ENCODE measurements around the gene FOXD1.
"Not testable (repeated sequence)": the region's sequence is repeated elsewhere in the genome, so short reads cannot be mapped to it uniquely, and the experiment has no call there.

Gene FOXD1

DNA sequence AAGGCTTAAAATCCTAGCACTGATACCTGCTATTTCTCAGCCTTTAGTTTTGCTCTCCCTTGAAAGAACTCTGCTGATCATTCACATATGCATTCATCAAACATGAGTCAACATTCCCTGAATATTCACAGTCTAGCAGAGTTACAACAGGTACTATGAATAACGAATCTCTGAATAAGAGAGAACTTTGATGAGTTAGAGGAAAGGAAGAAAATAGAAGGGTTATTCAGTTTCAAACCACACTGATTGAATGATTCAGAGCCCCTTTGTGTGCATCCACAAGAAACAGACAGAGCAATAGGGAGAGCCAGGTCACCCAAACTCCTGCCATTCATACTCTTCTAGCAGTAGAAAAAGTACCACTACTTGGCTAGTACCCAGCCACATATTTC lies 36.0 kb downstream of the FOXD1 start:
- DNase-seq, result no peak

DNA sequence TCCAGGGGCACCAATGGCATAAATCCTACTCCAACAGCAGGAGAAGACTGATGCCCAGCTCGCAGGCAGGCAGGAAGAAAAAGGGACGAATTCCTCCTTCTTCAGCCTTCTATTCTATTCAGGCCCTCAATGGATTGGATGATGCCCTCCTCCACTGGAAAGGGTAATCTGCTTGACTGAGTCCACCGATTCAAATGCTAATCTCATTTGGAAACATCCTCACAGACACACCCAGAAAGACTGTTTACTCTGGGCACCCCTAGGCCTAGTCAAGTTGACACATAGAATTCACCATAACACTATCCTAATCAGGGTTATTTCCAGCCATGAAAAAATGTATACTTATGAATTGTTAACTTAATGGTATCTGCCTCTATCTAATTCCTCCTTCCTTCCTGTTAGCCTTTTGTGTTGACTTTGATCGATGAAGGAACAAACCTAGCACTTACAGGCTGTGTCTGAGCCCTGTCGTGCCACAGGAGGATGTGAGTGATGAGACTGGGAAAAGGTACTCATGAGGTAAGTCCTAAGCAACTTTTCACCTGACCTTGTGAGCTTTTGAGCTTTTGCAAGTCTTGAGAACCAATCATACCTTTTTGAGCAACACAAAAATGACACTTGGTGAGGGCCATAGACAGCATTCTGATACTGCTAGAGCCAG lies 36.5 kb downstream of the FOXD1 start:
- no peak for DNase-seq

DNA sequence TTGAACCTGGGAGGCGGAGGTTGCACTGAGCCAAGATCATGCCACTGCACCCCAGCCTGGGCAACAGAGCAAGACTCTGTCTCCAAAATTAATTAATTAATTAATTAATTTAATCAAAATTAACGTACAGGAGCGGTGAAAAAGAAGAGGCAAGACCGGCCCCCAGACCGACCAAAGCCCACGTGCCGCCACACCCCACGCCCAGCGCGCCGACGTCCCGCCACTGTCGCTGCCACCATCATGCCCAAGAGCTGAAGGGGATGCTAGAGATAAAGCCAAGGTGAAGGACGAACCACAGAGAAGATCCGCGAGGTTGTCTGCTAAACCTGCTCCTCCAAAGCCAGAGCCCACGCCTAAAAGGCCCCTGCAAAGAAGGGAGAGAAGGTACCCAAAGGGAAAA lies 38.6 kb downstream of the FOXD1 start:
- DNase-seq, result not testable (repeated sequence)

DNA sequence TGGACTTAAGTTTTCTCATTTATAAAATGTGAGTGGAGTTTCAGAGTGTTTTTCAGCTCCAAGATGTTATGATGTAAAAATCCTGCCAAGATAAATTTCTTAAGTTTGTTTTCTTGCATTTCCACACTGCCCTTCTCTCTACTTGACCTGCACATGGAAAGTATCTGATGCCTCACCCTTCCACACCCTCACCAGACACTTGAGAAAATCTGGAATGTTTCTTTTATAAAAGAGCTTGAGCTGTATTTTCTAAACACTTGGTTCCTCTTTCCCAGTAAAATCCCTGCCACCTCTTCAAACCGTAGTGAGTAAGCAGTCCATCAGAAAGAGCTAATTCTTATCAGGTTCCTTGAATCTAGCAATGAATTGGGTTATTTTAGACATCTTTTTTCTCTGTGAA lies 42.9 kb downstream of the FOXD1 start:
- DNase-seq, result no peak

DNA sequence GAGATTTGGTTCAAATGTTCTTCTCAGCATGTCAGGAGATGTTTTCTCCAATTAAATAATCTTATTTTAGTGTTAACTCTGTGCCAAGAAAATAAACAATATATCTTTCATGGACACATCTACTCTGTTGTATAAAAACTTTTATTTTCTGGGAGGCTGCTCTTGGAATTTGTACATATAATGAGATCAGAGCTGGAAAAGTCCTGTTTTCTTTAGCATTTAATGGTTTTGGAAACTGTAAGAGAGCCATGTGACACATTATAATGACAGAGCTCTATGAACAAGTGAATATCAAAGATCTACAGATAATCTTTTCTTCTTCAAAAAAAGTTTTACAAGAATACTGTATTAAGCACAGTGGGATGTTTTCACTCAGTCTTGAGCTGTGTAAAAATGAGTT lies 48.8 kb downstream of the FOXD1 start:
- DNase-seq, result no peak

Data from midbrain (tissue), 1 donor.